Fibroblast of lung (primary cell): ENCODE data around the gene MIEN1.

ENCODE experiments used
- CTCF ChIP-seq, 2 donors: IDR thresholded peaks in 1 of 2; conservative IDR thresholded peaks in 1 of 2; 1 replicate in 1 of 2; 2 replicates in 1 of 2; pipeline ENCODE4 v1.5.1; 2011 to 2012; ENCODE audit warnings: low read length in 2 of 2, control low read depth in 1 of 2, inconsistent platforms in 1 of 2, low read depth in 1 of 2, mild to moderate bottlenecking in 1 of 2
- EZH2 ChIP-seq: IDR thresholded peaks from 2 replicates; pipeline ENCODE4 v1.5.1; 2012; ENCODE audit warnings: low read length, control low read depth, mild to moderate bottlenecking; ENCODE audit errors: missing control alignments

DNA sequence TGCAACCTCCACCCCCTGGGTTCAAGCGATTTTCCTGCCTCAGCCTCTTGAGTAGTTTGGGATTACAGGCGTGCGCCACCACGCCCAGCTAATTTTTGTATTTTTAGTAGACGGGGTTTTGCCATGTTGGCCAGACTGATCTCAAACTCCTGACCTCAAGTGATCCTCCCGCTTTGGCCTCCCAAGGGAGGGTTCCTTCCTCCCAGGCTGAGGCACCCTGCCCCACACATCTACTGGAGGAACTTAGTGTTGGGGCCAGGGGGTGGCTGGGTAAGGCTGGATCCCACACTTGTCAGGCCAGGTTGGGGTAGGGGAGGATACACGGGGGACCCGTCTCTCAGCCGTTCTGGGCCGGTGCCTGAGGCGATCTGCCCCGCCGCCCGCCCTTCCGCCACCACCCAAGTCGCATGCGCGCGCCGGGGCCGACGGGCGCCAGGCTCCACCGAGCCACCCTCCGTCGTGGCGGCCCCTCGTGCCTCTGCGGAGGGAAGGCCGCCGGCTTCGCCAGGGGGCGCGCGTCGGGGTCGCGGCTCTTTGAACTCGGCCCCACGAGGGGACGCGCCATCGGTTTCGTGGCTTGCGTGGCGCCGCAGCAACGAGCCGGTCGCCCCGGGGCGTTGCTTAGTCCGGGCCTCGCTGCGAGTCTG lies 23.3 kb upstream of the MIEN1 start:
- TF ChIP-seq CTCF (conservative IDR thresholded peaks at IDR 0.05 in 1 of 2, IDR thresholded peaks at IDR 0.05 in 1 of 2; ENCODE audit: low read depth in 1 of 2, low read length in 2 of 2) (no peak), EZH2 (no peak)
